Neural cell (in vitro differentiated cells): ENCODE data around the gene MPDZ. TPM values are rescaled to one million over a fixed set of nuclear protein-coding genes. Genes with fewer than 3 reads are reported as not detected.
A peak's percentile ranks its signal among the peaks of the same experiment; 100 is the strongest.

Experiments used
- H2AFZ ChIP-seq: fragments of 200-600, 300-800 bp; sonication (generic), shearing (Covaris generic); 2 replicates; pipeline ENCODE4 v1.6.0; 2014; ENCODE audit warnings: low read depth, mild to moderate bottlenecking, antibody characterized with exemption, low read length, moderate library complexity
- H3F3A ChIP-seq: fragments of 200-600 bp; shearing (Covaris generic); 2 replicates; pipeline ENCODE4 v1.6.1; 2016; ENCODE audit warnings: mild to moderate bottlenecking, moderate library complexity, mixed read lengths, antibody characterized with exemption, low read length; ENCODE audit not compliant: insufficient read depth, poor library complexity, severe bottlenecking
- H3K27ac ChIP-seq: fragments of 200-600, 300-800 bp; sonication (generic), shearing (Covaris generic); 2 replicates; pipeline ENCODE4 v1.5.1; 2014; ENCODE audit warnings: mild to moderate bottlenecking, low read length, moderate library complexity
- H3K27me3 ChIP-seq: fragments of 300-800, 200-600 bp; sonication (generic), shearing (Covaris generic); 2 replicates; pipeline ENCODE4 v1.6.0; 2014; ENCODE audit warnings: mild to moderate bottlenecking, low read depth, low read length, moderate library complexity; ENCODE audit not compliant: insufficient read depth
- H3K36me3 ChIP-seq: fragments of 300-800, 200-600 bp; sonication (generic), shearing (Covaris generic); 2 replicates; pipeline ENCODE4 v1.5.1; 2014; ENCODE audit warnings: mild to moderate bottlenecking, antibody characterized with exemption, low read length, moderate library complexity; ENCODE audit not compliant: insufficient read depth
- H3K4me2 ChIP-seq: fragments of 300-800, 200-600 bp; sonication (generic), shearing (Covaris generic); 2 replicates; pipeline ENCODE4 v1.6.0; 2014; ENCODE audit warnings: mild to moderate bottlenecking, low read length
- H3K4me3 ChIP-seq: fragments of 300-800, 200-600 bp; sonication (generic), shearing (Covaris generic); 2 replicates; pipeline ENCODE4 v1.5.1; 2014; ENCODE audit warnings: mild to moderate bottlenecking, low read length, moderate library complexity
- H3K79me2 ChIP-seq: fragments of 200-600 bp; shearing (Covaris generic); replicated peaks from 2 replicates; pipeline ENCODE4 v1.6.0; 2014; ENCODE audit warnings: mild to moderate bottlenecking, low read length, moderate library complexity; ENCODE audit not compliant: insufficient read depth
- H3K9ac ChIP-seq: fragments of 300-800, 200-600 bp; sonication (generic), shearing (Covaris generic); 2 replicates; pipeline ENCODE4 v1.6.1; 2016; ENCODE audit warnings: mild to moderate bottlenecking, low read length, mixed read lengths
- H3K9me2 ChIP-seq: fragments of 200-600 bp; shearing (Covaris generic); 2 replicates; pipeline ENCODE4 v1.6.1; 2016; ENCODE audit warnings: mild to moderate bottlenecking, low read length, mixed read lengths; ENCODE audit not compliant: insufficient read depth
- H3K9me3 ChIP-seq: fragments of 200-600, 300-800 bp; sonication (generic), shearing (Covaris generic); 2 replicates; pipeline ENCODE4 v1.6.1; 2016; ENCODE audit warnings: mild to moderate bottlenecking, mixed run types, low read length, moderate library complexity, mixed read lengths
- H4K20me1 ChIP-seq: fragments of 200-600 bp; shearing (Covaris generic); 2 replicates; pipeline ENCODE4 v1.6.1; 2016; ENCODE audit warnings: mild to moderate bottlenecking, mixed run types; ENCODE audit not compliant: insufficient read depth
- CTCF ChIP-seq: fragments of 450-650 bp; IDR thresholded peaks from 2 replicates; pipeline ENCODE4 v1.5.1; 2014; ENCODE audit warnings: antibody characterized with exemption, mild to moderate bottlenecking, moderate library complexity; ENCODE audit not compliant: poor library complexity, severe bottlenecking
- EP300 ChIP-seq: fragments of 450-650 bp; conservative IDR thresholded peaks from 2 replicates; pipeline ENCODE4 v1.6.1; 2014; ENCODE audit warnings: antibody characterized with exemption, mild to moderate bottlenecking, moderate library complexity; ENCODE audit not compliant: poor library complexity, severe bottlenecking
- EZH2 ChIP-seq: fragments of 200-600, 300-800 bp; shearing (Covaris generic), sonication (generic); IDR thresholded peaks from 2 replicates; pipeline ENCODE4 v1.6.1; 2014; ENCODE audit warnings: antibody characterized with exemption, low read length, borderline replicate concordance, mild to moderate bottlenecking; ENCODE audit not compliant: insufficient read depth, poor library complexity, severe bottlenecking
- MXI1 ChIP-seq: fragments of 450-650 bp; conservative IDR thresholded peaks from 2 replicates; pipeline ENCODE4 v1.6.1; 2014; ENCODE audit warnings: antibody characterized with exemption, mild to moderate bottlenecking; ENCODE audit not compliant: poor library complexity, severe bottlenecking
- POLR2AphosphoS5 ChIP-seq: IDR thresholded peaks from 2 replicates; pipeline ENCODE4 v1.6.1; 2012
- RAD21 ChIP-seq: fragments of 450-650 bp; conservative IDR thresholded peaks from 2 replicates; pipeline ENCODE4 v1.6.1; 2014; ENCODE audit warnings: antibody characterized with exemption, mild to moderate bottlenecking, moderate library complexity
- REST ChIP-seq: IDR thresholded peaks from 2 replicates; pipeline ENCODE4 v1.6.1; 2012; ENCODE audit warnings: borderline replicate concordance
- SMC3 ChIP-seq: fragments of 450-650 bp; conservative IDR thresholded peaks from 2 replicates; pipeline ENCODE4 v1.6.1; 2014; ENCODE audit warnings: antibody characterized with exemption, mild to moderate bottlenecking, moderate library complexity; ENCODE audit not compliant: poor library complexity
- TAF1 ChIP-seq: IDR thresholded peaks from 2 replicates; pipeline ENCODE4 v1.6.1; 2012; ENCODE audit warnings: low read depth
- polyA plus RNA-seq: library from polyadenylated mRNA; depleted of rRNA; stranded (reverse); fragments of >200 nt; gene quantifications from 2 replicates; pipeline ENCODE4 v1.2.3, GENCODE V29; 2014

MPDZ gene
- polyA plus RNA-seq, 1 donor from 2014 or later, result 13.1 TPM

- Histone ChIP-seq H3K9ac (no peak overlapping the region), H3K79me2 (no peaks in the 10 kb centered on the region), H3K9me2 (no peaks in the 10 kb centered on the region), H3K4me2 (no peak overlapping the region), H3F3A (no peaks in the 10 kb centered on the region), H3K27ac (no peak overlapping the region), H3K36me3 (no peaks in the 10 kb centered on the region), H2AFZ (no peak overlapping the region), H3K4me3 (no peak overlapping the region), H4K20me1 (no peaks in the 10 kb centered on the region), H3K9me3 (no peaks in the 10 kb centered on the region), H3K27me3 (no peaks in the 10 kb centered on the region)
- TF ChIP-seq REST (no peak), SMC3 (no peak), POLR2AphosphoS5 (no peak), RAD21 (no peak), MXI1 (no peak), EZH2 (no peak), TAF1 (no peak), EP300 (no peak), CTCF (no peak)
Measured at GRCh38 chr9:13281356-13282016, 2.0 kb upstream of the MPDZ start.

- Histone ChIP-seq H3K36me3 (no peaks in the 10 kb centered on the region), H3K27ac (no peak overlapping the region), H2AFZ (peak overlapping the region; percentile 21), H4K20me1 (no peaks in the 10 kb centered on the region), H3K79me2 (peaks cover 21% of the 10 kb centered on the region), H3K27me3 (no peaks in the 10 kb centered on the region), H3K4me2 (peak overlapping the region; percentile 41), H3K4me3 (peak overlapping the region; percentile 72), H3F3A (no peaks in the 10 kb centered on the region), H3K9me3 (no peaks in the 10 kb centered on the region), H3K9ac (peak overlapping the region; percentile 57), H3K9me2 (no peaks in the 10 kb centered on the region)
- TF ChIP-seq CTCF (no peak), REST (no peak), MXI1 (peak; percentile 18), EP300 (no peak), SMC3 (no peak)
Measured at GRCh38 chr9:13278368-13279246, 885 bp downstream of the MPDZ start.
